GM23338 (cell line): Measurements from ENCODE around the gene FHIT. TPM values are rescaled to one million over a fixed set of nuclear protein-coding genes. Genes with fewer than 3 reads are reported as not detected.

Source experiments
- ATAC-seq: fragments of 200-7000 bp; cut with Tn5 transposase; 3 replicates; pipeline ENCODE4 v1.9.1; 2020
- DNase-seq: peaks from one replicate; pipeline ENCODE4 v3.0.0-alpha.2; 2015; ENCODE audit warnings: low spot score
- H2AFZ ChIP-seq: fragments of 200-600 bp; sonication (generic); 2 replicates; pipeline ENCODE4 v1.8.0; 2016; ENCODE audit warnings: antibody characterized with exemption, mild to moderate bottlenecking, moderate library complexity
- H3F3A ChIP-seq: fragments of 200-600 bp; sonication (generic); replicated peaks from 2 replicates; pipeline ENCODE4 v1.8.0; 2017; ENCODE audit warnings: antibody characterized with exemption, mixed run types, low read depth
- H3K27ac ChIP-seq: fragments of 200-600 bp; sonication (generic); 2 replicates; pipeline ENCODE4 v1.6.1; 2016; ENCODE audit warnings: low read depth
- H3K27me3 ChIP-seq: fragments of 200-600 bp; sonication (generic); 2 replicates; pipeline ENCODE4 v1.8.0; 2016; ENCODE audit warnings: mild to moderate bottlenecking, mixed run types, moderate library complexity; ENCODE audit not compliant: insufficient read depth
- H3K36me3 ChIP-seq: fragments of 200-600 bp; sonication (generic); 2 replicates; pipeline ENCODE4 v1.8.0; 2016; ENCODE audit warnings: mild to moderate bottlenecking; ENCODE audit not compliant: insufficient read depth
- H3K4me1 ChIP-seq: fragments of 200-600 bp; sonication (generic); 2 replicates; pipeline ENCODE4 v1.8.0; 2016; ENCODE audit warnings: mild to moderate bottlenecking, moderate library complexity; ENCODE audit not compliant: insufficient read depth
- H3K4me2 ChIP-seq: fragments of 200-600 bp; sonication (generic); 2 replicates; pipeline ENCODE4 v1.7.1; 2017; ENCODE audit warnings: mixed run types
- H3K4me3 ChIP-seq: fragments of 200-600 bp; sonication (generic); 2 replicates; pipeline ENCODE4 v1.6.1; 2016; ENCODE audit warnings: mixed run types
- H3K79me2 ChIP-seq: fragments of 200-600 bp; sonication (generic); replicated peaks from 2 replicates; pipeline ENCODE4 v1.8.0; 2017; ENCODE audit warnings: mild to moderate bottlenecking; ENCODE audit not compliant: insufficient read depth
- H3K9me2 ChIP-seq: fragments of 200-600 bp; sonication (generic); 2 replicates; pipeline ENCODE4 v1.8.0; 2017; ENCODE audit not compliant: insufficient read depth
- H4K20me1 ChIP-seq: fragments of 200-600 bp; sonication (generic); replicated peaks from 2 replicates; pipeline ENCODE4 v1.8.0; 2017; ENCODE audit warnings: mild to moderate bottlenecking; ENCODE audit not compliant: insufficient read depth
- H3K27ac Mint-ChIP-seq: 2 replicates; pipeline ENCODE4 v1.8.0; 2020; ENCODE audit warnings: inconsistent platforms, mild to moderate bottlenecking, moderate library complexity, mixed read lengths
- H3K27me3 Mint-ChIP-seq: 3 replicates; pipeline ENCODE4 v1.8.0; 2022; ENCODE audit warnings: low read depth, mild to moderate bottlenecking, moderate library complexity, mixed read lengths, inconsistent platforms; ENCODE audit not compliant: insufficient read depth, poor library complexity
- H3K36me3 Mint-ChIP-seq: 3 replicates; pipeline ENCODE4 v1.8.0; 2021; ENCODE audit warnings: low read depth, mild to moderate bottlenecking, inconsistent platforms, moderate library complexity, mixed read lengths
- H3K4me1 Mint-ChIP-seq: 3 replicates; pipeline ENCODE4 v1.8.0; 2020; ENCODE audit warnings: mild to moderate bottlenecking, inconsistent platforms, mixed read lengths
- H3K4me3 Mint-ChIP-seq: 3 replicates; pipeline ENCODE4 v1.8.0; 2021; ENCODE audit warnings: moderate library complexity, mild to moderate bottlenecking, inconsistent platforms, mixed read lengths
- H3K9me3 Mint-ChIP-seq: 3 replicates; pipeline ENCODE4 v1.8.0; 2020; ENCODE audit warnings: moderate library complexity, mild to moderate bottlenecking, inconsistent platforms, mixed read lengths
- CREB1 ChIP-seq: fragments of 250-450 bp; sonication (Bioruptor Pico); IDR thresholded peaks from 2 replicates; pipeline ENCODE4 v1.5.0; 2020; ENCODE audit warnings: low read depth, mild to moderate bottlenecking, moderate library complexity
- CTCF ChIP-seq, 2 experiments: fragments of 200-600 bp in 1 of 2; sonication (generic) in 1 of 2; conservative IDR thresholded peaks; 2 replicates each; pipeline versions ENCODE4 v1.5.1 to v1.6.1; 2016 to 2017; ENCODE audit warnings: antibody characterized with exemption in 2 of 2, low read depth in 2 of 2, mild to moderate bottlenecking in 2 of 2, moderate library complexity in 1 of 2
- EZH2phosphoT487 ChIP-seq: fragments of 200-600 bp; sonication (generic); IDR thresholded peaks from one replicate; pipeline ENCODE4 v1.8.1; 2018; ENCODE audit warnings: antibody characterized with exemption; ENCODE audit not compliant: unreplicated experiment
- JUNB ChIP-seq: IDR thresholded peaks from one replicate; pipeline ENCODE4 v1.6.1; 2016; ENCODE audit warnings: antibody characterized with exemption; ENCODE audit not compliant: unreplicated experiment
- NANOG ChIP-seq: IDR thresholded peaks from 2 replicates; pipeline ENCODE4 v1.6.1; 2016; ENCODE audit warnings: antibody characterized with exemption, borderline replicate concordance
- POLR2AphosphoS5 ChIP-seq: IDR thresholded peaks from 2 replicates; pipeline ENCODE4 v1.6.1; 2016; ENCODE audit warnings: antibody characterized with exemption, low read depth
- ZNF114 ChIP-seq: fragments of 250-450 bp; sonication (Bioruptor Pico); IDR thresholded peaks from 2 replicates; pipeline ENCODE4 v1.5.0; 2020; ENCODE audit warnings: mild to moderate bottlenecking, moderate library complexity
- ZNF331 ChIP-seq: fragments of 250-450 bp; sonication (Bioruptor Pico); IDR thresholded peaks from 2 replicates; pipeline ENCODE4 v1.5.0; 2020; ENCODE audit warnings: low read depth, mild to moderate bottlenecking, moderate library complexity
- polyA plus RNA-seq: library from polyadenylated mRNA; unstranded; fragments of >200 nt; fragmentation: Nextera tagmentation; extraction: Ambion mirVana; gene quantifications from 2 replicates; pipeline ENCODE4 v1.2.1, GENCODE V29; 2016
- total RNA-seq: library from RNA; depleted of rRNA; stranded (reverse); fragments of >200 nt; shearing (Covaris generic); gene quantifications from 2 replicates; pipeline ENCODE4 v1.2.3, GENCODE V29; 2014
- TF ChIP-seq, protein P1 (sequence below): IDR thresholded peaks from 2 replicates; pipeline ENCODE4 v1.6.1; 2016; ENCODE audit warnings: antibody characterized with exemption
- TF ChIP-seq, protein P2 (sequence below): IDR thresholded peaks from one replicate; pipeline ENCODE4 v1.6.1; 2018; ENCODE audit warnings: antibody characterized with exemption; ENCODE audit not compliant: unreplicated experiment

FHIT gene
- total and polyA plus RNA-seq, 2 experiments from 2014 or later, result 3.0 to 8.3 TPM

DNA sequence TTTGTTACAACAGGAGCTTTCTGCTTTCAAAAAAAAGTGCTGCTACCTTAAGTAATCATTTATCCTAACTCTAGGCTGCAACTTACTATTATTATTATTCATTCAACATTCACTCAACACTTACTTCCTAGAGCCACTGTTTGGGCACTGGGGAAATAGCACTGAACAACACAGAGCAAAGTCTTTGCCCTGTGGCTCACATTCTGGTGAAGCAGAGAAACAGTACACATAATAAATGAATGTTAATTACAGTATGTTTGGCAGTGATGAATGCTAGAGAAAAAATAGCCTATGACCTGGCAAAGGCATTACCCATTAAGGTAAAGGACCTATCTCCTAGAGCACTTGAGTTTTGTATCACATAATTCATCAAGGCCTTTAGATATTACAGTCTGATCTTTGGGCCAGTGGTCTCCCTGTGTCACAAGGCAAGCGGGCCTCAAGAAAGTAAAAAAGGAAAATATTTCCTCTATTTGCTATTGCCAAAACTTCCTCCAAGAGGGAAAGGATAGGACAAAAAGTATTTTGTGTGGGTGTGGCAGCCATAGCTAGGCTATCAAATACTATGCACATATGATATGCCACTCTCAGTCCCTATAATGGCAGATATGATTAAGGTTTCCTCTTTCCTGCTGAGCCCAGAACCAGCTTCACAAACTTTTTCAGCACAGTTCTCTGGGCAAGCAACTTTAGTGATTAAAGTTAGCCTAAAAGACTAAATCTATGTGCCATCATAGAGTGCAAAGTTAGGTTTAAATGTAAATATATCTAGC, 142.8 kb downstream of the FHIT start (continued):
- TF ChIP-seq CTCF (conservative IDR thresholded peaks at IDR 0.05; ENCODE audit: low read depth in 2 of 2) (no peak), CREB1 (CRISPR knock-in tag) (no peak), NANOG (no peak), ZNF331 (CRISPR knock-in tag) (no peak), JUNB (no peak), ZNF114 (CRISPR knock-in tag) (no peak), EZH2phosphoT487 (no peak), POLR2AphosphoS5 (no peak)
- TF ChIP-seq, protein P1, sequence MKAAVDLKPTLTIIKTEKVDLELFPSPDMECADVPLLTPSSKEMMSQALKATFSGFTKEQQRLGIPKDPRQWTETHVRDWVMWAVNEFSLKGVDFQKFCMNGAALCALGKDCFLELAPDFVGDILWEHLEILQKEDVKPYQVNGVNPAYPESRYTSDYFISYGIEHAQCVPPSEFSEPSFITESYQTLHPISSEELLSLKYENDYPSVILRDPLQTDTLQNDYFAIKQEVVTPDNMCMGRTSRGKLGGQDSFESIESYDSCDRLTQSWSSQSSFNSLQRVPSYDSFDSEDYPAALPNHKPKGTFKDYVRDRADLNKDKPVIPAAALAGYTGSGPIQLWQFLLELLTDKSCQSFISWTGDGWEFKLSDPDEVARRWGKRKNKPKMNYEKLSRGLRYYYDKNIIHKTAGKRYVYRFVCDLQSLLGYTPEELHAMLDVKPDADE, result no peak
- TF ChIP-seq, protein P2, sequence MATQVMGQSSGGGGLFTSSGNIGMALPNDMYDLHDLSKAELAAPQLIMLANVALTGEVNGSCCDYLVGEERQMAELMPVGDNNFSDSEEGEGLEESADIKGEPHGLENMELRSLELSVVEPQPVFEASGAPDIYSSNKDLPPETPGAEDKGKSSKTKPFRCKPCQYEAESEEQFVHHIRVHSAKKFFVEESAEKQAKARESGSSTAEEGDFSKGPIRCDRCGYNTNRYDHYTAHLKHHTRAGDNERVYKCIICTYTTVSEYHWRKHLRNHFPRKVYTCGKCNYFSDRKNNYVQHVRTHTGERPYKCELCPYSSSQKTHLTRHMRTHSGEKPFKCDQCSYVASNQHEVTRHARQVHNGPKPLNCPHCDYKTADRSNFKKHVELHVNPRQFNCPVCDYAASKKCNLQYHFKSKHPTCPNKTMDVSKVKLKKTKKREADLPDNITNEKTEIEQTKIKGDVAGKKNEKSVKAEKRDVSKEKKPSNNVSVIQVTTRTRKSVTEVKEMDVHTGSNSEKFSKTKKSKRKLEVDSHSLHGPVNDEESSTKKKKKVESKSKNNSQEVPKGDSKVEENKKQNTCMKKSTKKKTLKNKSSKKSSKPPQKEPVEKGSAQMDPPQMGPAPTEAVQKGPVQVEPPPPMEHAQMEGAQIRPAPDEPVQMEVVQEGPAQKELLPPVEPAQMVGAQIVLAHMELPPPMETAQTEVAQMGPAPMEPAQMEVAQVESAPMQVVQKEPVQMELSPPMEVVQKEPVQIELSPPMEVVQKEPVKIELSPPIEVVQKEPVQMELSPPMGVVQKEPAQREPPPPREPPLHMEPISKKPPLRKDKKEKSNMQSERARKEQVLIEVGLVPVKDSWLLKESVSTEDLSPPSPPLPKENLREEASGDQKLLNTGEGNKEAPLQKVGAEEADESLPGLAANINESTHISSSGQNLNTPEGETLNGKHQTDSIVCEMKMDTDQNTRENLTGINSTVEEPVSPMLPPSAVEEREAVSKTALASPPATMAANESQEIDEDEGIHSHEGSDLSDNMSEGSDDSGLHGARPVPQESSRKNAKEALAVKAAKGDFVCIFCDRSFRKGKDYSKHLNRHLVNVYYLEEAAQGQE, result no peak

DNA sequence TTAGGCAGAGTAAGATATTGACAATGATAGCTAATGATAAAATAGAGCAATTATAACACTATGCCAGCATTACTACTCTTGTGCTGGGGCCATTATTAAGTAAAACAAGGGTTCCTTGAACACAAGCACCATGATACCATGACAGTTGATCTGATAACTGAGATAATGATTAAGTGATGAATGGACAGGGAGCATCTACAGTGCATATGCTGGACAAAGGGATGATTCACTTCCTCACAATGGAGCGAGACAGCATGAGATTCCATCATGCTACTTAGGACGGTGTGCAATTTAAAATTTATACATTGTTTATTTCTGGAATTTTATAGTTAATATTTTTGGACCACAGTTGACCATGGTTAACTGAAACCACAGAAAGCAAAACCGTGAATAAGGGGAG, 156.6 kb downstream of the FHIT start:
- no peak for TF ChIP-seq NANOG
- TF ChIP-seq, protein P2, result no peak
- TF ChIP-seq CTCF (conservative IDR thresholded peaks at IDR 0.05; ENCODE audit: low read depth in 2 of 2), result no peak
- TF ChIP-seq JUNB, result no peak
- no peak for TF ChIP-seq POLR2AphosphoS5
- Histone ChIP-seq H3K27ac (no peak overlapping the region), H3K4me2 (no peak overlapping the region), H3K4me3 (no peak overlapping the region), H4K20me1 (no peaks in the 10 kb centered on the region), H3K27me3 (no peaks in the 10 kb centered on the region), H3K79me2 (no peaks in the 10 kb centered on the region), H3F3A (no peaks in the 10 kb centered on the region), H3K36me3 (no peaks in the 10 kb centered on the region), H2AFZ (no peak overlapping the region), H3K4me1 (peaks cover 5% of the 10 kb centered on the region; the same call in 1 of the 2 replicates), H3K9me2 (no peaks in the 10 kb centered on the region)
- Mint-ChIP-seq H3K27ac (no peak overlapping the region), H3K27me3 (no peaks in the 10 kb centered on the region), H3K36me3 (no peaks in the 10 kb centered on the region), H3K4me3 (no peak overlapping the region), H3K9me3 (no peaks in the 10 kb centered on the region), H3K4me1 (peaks cover 8% of the 10 kb centered on the region)
- DNase-seq (no peak), ATAC-seq (no peak)
